HG02840 (cell line): Measurements from ENCODE around the gene MAN1A1.
"Not testable (repeated sequence)": the region's sequence is repeated elsewhere in the genome, so short reads cannot be mapped to it uniquely, and the experiment has no call there.

Source experiments
- ATAC-seq: cut with Tn5 transposase; IDR thresholded peaks from one replicate; pipeline ENCODE4 v1.9.1; 2021; ENCODE audit warnings: mild to moderate bottlenecking, moderate library complexity, moderate number of reproducible peaks; ENCODE audit not compliant: unreplicated experiment, low FRiP score

MAN1A1 gene

DNA sequence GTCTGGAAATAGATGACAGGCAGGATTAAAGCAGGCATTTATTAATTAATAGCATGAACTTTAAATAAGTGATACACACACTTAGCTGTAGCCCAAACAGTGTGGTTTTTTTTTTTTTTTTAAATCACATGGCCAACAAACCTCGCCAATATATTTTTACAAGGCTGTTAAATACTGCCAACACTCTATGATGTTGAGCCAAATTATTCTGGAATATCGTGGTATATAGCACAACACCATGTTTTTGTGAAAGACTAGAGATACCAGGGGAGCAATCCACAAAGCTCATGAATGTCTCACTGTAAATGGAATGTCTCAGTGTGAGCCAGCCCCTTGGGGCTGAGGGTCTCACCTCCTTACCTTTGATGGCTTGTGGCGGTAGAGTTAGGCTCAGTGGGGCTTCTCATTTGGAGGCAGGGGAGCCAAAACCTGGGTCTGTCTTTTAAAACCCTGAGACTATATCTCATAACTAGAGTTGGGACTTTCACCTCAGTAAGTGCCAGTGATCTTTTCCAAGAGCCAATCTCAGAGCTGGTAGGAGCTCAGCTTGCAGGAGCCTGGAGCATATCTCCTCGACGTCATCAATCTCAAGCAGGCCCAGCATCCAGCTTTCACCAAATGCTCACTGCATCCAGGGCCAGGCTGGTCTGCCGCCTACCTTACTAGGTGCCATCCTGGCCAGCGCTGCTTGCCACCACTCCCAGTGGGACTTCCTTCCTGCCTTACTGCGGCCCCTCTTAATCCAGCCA is 192.6 kb downstream of the MAN1A1 start:
- no peak for ATAC-seq

DNA sequence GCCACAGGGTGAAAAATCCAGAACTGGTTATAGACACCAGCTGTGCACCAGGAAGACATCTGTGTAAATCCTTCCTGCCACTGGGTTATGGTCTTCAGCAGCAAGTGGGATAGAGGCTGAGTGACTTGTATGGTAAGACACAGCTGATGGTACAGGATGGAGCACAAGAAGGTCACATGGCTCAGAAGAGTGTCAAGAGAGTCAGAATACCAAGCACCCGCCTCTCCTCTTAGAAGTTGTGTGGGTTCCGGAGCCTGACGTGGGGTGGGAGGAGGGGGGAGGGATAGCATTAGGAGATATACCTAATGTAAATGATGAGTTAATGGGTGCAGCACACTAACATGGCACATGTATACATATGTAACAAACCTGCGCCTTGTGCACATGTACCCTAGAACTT is 193.5 kb downstream of the MAN1A1 start:
- ATAC-seq: not testable (repeated sequence)

GRCh38 chr6:119152187-119152586 is 197.4 kb downstream of the MAN1A1 start:
- no peak for ATAC-seq

DNA sequence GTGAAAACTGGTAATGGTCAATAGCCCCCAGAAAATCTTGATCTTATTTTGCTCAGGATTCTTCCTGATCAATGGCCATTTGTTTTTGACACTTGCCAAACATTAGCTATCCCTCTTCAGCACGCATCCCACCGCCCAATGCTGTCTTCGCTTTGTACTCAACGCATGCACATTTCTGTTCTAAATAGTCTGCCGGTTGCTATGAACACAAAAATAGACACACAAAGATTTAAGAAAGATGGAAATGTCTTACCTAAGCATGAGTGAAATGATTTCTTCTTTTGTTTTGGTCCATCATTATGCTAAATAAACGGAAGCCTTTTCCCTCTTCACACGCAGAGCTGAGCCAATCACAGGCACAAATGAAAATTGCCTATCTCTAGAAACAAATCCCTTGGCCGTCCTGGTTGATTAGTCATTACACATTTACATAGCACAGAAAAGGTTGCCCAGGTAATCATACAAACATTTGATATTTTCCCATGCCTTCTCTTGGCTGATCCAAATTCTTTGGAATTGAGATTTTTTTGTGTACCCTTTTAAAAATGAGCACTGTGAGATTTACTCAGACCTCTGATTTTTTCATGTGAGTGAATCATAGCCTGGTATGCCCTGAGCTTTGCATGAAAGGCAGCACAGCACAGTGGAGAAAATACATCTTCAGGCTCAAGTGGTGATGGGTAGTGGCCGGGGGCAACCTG is 200.6 kb downstream of the MAN1A1 start:
- ATAC-seq: no peak

DNA sequence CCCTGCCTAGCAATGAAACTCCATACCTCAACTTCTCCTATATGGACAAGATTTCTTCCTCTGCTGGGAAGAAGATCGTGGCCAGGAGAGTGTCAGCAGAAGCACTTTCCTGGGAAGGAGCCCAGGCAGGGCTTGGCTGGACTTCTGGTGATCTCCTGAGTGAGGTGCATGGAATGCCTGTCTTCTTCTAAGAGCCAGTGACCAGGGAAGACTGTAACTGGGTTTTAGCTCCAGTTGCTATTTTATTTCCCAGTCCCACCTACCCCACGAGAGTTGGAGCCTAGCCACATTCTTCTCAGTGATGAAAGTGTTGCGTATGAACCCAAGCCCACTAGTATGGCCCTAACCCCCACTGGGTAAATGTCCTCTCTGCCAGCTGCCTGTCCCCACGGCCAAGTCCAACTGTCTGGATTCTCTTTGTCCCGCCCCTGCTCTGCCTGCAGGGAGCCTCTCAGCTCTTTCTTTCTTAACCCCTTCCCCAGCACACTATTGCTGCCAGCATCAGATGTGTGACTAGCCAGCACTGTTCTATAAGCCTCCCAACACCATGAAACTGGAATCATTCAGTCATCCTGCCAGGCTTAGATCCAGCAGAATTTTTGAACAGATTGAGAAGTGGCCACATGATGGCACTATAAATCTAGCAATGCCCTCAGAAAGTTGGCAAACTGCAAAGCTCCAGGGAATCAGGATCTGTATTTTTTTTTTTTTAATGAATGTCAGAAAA is 201.3 kb downstream of the MAN1A1 start:
- ATAC-seq: no peak

- ATAC-seq: peak; percentile 96
These were observed 202.2 kb downstream of the MAN1A1 start for GRCh38 chr6:119147101-119148053.

DNA sequence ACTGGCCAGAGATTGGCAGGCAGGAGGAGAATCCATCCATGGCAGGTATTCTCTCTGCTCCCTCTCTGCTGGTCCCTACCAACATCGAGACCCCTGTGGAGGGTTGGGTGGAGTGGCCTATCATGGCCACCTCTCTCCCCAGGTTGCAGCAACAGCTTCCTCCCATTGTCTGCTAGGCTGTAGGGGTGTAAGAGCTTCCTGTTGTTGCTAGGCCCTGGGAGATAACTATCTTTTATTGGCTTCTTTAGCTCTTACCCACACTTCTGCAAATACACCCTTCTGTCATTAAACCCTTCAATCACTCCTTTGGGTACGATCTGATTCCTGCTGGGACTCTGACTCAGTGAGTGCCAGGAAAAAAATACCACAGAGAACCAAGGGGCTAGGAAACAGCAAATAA is 204.4 kb downstream of the MAN1A1 start:
- no peak for ATAC-seq

- ATAC-seq: no peak
These were observed 206.9 kb downstream of the MAN1A1 start for GRCh38 chr6:119142637-119143036.

DNA sequence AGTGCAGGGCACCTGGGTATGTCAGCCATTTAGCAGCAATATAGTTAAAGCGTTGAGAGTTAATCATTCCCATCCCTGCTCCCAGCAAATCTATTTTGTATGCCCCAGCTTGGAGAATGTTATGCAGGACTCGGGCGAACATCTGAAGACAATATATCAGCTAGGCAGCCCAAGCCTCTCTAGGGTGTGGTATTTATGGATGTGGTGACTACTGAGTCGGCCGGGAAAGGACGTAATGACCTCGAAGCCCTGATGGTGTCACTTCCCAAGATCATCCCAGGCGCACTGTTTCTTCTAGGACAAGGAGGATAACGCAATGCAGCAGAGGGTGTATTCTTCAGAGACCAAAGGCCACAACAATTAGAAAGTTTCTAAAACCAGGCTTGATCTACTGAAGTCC is 207.5 kb downstream of the MAN1A1 start:
- ATAC-seq: no peak

GRCh38 chr6:119140196-119141140 is 209.1 kb downstream of the MAN1A1 start:
- ATAC-seq: no peak

- no peak for ATAC-seq
These were observed 210.5 kb downstream of the MAN1A1 start for GRCh38 chr6:119138906-119139541.

DNA sequence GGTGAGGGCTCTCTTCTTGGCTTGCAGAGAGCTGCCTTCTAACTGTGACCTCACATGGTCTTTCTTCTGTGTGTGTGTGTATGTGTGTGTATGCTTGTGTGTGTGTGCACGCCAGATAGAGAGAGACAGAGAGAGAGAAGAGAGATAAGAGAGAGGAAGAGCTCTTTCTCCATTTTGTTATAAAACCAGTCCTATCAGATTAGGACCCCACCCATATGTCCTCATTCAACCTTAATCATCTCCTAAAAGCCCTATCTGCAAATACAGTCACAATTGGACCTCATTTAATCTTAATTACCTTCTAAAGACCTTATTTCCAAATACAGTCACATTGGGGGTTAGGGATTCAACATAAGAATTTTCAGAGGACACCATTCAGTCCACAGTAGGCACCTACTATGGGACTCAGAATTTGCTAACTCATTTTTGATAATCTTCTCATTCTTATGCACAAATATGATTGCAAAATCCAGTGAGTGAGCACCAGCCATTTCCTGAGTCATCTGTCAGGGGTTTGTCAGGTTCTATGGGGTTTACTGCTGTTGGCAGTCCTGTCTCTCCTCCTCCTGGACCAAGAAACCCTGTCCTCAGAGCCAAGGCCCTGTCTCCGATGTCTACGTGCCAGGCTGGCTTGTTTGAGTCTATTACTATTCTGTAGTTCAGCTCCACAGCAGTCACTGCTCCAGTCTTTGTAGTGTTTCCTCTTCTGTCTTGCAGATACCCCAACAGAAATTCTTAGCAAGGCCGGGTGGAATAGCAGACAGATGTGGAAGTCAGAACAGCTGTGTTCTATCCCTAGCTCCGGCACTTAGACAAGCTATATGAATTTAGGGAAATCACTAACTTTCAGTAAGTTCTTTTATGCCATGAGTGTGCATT is 212.1 kb downstream of the MAN1A1 start:
- ATAC-seq: no peak

DNA sequence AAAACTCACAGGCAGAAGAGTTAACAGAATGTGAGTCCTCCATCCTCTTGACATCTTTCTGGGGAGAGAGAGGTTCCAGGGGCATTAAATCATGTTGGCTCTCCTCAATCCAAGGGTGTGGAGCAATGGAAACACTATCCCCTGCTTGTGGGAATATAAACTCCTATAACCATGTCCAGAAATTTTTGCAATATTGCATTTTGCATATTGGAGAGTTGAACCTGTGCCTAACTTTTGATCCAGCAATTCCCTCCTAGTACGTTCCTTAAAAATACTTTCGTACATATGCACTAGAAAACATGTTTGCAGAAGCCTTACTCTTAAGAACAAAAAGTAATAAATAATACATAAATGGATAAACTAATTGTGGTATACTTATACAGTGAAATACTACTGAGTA is 214.8 kb downstream of the MAN1A1 start:
- ATAC-seq: no peak

DNA sequence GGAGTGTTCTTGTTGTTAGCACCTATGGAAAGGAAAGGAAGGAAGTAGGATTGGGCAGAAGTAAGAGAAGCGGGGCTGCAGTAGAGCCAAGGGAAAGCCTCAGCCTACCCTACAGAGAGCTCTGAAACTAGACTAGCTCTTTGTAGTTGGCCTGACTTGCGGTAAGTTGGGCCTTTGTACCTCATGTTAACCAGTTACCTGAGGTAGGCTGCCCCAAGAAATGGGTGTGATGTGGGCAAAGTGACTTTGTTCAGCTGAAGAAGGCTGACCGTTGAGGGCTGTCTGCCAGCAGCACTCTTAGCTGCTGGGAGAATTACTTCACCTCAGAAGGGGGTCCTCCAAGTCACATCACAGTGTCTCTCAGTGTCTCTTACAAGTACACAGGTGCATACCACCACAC is 216.2 kb downstream of the MAN1A1 start:
- no peak for ATAC-seq

- ATAC-seq: no peak
These were observed 217.1 kb downstream of the MAN1A1 start for GRCh38 chr6:119132261-119132981.

DNA sequence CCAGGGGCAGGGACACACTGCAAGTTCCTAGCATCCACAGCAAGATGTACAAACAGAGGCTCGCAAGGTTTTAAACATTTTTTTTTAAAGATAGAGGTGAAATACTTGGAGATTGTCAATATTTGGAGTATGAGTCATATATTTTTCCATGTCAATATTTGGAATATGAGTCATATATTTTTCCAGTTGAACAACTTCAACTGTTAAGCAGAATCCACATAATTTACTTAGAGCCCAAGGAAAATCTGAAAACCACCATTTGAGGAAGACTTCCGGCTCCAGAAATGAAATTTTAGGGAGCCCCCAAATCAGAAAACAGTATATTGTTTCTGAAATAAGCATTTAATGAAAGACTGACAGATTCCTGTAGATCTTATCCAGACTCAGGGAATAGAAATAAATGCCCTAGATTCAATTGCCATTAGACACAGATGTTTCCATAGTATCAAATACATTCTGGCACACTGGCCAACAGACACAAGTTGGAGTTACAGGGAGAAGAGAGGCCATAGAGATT is 219.5 kb downstream of the MAN1A1 start:
- no peak for ATAC-seq
